HG03469 (cell line): ENCODE results near the gene MS4A4E.
"Not testable (repeated sequence)": the region's sequence is repeated elsewhere in the genome, so short reads cannot be mapped to it uniquely, and the experiment has no call there.

Experiments used
- ATAC-seq: cut with Tn5 transposase; IDR thresholded peaks from one replicate; pipeline ENCODE4 v1.9.1; 2021; ENCODE audit warnings: mild to moderate bottlenecking, moderate library complexity, moderate number of reproducible peaks; ENCODE audit not compliant: unreplicated experiment

The MS4A4E gene

DNA sequence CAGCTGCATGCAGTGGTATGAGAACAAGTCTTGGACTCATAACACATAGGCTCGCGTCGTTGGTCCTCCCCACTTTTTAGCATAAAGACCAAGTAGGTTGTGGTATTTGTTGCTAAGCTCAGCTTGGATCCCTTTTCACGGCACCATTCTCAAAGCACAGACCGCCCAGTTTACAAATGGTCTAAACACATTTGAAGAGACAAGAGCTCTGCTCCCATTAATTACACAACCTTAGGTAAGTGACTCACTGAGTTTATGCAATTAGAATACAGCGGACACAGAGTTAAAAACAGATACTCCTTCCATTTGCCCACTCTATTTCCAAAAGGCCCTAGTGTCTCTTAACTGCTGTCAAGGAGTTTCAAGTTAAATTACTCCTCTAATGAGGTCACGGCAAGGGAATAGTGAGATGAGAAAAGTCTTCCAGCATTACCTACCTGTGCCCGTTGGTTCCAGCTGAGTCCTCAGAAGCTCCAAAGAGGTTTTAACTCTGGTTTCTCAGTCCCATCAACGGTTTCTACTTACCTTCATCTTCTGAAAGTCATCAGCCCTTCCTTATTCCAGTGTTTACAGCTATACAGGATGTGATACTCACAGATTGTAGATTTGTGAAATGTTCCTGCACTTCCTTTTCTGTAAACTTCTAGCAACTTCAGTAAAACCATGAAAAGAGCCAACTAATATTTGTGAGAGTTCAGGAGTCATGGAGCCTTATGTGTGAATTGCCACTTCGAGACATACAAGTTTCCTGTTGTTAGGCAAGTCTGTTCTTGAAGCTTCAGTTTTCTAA is 60.2 kb downstream of the MS4A4E start, which contains the start of gene MS4A6A:
MS4A6A (minus strand) TSS at position 543 of the 790 bp plus-strand sequence. CDS start 1,356 bp downstream, outside the sequence.
- no peak for ATAC-seq

DNA sequence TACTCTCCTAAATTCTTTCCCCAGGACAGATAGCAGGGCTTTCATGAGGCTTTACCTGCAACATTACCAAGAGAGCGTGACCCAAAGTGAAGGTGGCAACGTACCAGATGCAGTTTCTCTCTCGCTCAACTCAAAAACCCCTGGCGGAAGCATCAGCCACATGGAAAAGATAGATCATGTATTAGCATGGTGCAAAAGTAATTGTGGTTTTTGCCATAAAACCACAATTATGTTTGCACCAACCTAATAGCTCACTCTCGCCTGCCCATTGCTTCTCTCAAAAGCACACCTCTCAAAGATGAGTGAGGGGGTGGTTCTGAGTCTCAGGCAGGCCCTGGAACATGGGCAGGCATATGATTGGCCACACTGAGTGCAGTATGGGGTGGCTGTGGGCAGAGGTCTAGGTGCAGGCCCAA is 67.1 kb downstream of the MS4A4E start:
- ATAC-seq, result peak; percentile 42

GRCh38 chr11:60172011-60172410 is 70.9 kb downstream of the MS4A4E start:
- ATAC-seq, result no peak

- ATAC-seq, result no peak
These were observed 72.4 kb downstream of the MS4A4E start for GRCh38 chr11:60170566-60170965.

DNA sequence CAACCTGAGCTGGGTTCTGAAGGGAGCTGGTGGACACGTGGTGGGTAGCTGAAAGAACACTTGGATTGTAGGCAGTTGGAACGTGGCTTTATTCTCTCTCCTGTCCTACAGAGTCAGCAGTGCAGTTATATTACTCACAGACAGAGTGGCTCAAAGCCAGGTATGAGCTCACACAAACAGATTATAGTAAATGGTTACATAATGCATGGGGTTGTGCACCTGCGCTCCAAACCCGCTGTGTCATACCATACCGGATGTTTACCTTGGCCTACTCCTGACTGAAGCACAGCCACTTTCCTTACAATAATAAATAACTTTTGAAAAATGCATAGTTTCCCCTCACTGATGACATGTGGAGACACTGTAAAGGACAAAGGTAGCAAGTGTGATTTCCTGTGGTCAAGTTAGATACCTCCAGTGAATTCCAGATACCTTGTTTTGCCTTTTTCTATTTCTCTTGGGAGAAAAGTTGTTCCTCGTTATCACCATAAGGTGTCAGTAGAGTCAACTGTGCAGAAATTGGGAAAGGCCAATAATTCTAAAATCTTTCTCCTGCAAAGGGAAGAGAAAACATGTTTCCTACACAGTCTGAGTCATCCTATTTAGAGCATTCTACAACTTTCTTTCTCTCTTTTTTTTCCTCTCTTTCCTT is 73.5 kb downstream of the MS4A4E start:
- ATAC-seq, result no peak

DNA sequence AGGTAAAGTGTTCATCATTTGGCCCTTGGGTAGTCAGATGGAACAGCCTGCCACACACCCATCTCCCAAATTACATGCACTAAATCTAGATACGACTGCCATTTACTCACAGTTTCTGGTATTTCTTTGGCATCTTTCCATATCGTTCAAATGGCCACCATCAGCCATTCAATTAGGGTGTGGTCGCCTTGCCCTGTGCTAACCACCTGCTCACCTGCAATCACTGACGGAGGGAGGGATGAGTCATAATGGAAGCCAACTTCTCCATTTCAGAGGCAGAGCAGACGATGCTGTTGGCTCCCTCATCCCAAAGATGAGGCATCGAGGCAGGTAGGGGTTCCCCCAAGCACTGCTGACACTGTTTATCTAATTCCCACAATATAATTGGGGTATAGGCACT is 74.6 kb downstream of the MS4A4E start:
- ATAC-seq, result no peak

GRCh38 chr11:60165951-60166350 is 77.0 kb downstream of the MS4A4E start:
- ATAC-seq, result no peak

DNA sequence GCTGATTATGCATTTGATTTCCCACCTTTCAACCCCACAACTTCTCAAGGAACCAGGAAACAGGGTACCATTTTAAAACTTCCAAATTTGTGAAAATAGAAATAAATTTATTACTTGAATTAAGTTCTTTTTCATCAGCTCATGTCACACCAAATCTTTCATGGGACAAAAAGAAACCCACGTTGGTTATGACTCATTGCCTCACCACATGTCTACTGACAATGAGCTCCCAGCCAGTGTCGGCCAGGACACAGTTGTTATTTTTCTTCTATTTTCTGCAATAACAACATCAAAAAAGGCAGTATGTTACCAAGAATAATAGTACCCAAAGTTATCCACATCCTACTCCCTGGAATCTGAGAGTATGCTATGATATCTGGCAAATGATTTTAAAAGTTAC is 77.4 kb downstream of the MS4A4E start:
- no peak for ATAC-seq

DNA sequence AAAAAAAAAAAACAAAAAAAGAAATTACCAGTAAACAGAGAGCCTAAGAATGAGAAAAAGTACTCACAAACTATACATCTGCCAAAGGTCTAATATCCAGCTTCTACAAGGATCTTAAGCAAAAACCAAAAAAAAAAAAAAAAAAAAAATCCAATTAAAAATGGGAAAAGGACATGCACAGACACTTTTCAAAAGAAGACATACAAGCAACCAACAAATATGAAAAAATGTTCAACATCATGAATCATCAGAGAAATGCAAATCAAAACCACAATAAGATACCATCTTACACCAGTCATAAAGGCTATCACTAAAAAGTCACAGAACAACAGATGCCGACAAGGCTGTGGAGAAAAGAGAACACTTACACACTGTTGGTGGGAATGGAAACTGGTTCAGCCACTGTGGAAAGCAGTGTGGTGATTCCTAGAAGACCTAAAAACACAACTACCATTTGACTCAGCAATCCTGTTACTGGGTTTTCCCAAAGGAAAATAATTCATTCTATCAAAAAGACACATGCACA is 78.3 kb downstream of the MS4A4E start:
- no peak for ATAC-seq

DNA sequence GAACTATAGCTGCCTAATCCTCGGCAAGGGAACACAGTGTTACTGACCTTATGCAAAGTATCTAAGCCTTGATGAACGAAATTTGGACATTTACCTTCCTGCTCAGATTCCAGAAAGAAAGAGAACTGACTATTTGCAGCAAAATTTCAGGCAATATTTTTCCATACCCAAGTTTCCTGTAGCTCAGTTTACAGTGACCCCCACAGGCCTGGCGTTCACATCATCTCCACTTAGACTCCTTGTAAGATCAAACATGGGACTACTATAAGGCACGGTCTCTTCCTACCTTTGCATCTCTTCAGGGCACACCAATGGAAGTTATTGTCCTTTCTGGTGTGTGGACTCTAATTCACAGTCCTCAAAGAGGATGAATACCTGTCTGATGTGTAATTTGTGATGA is 81.2 kb downstream of the MS4A4E start:
- no peak for ATAC-seq

GRCh38 chr11:60161107-60161506 is 81.8 kb downstream of the MS4A4E start:
- ATAC-seq, result no peak

GRCh38 chr11:60159868-60160267 is 83.1 kb downstream of the MS4A4E start:
- no peak for ATAC-seq

DNA sequence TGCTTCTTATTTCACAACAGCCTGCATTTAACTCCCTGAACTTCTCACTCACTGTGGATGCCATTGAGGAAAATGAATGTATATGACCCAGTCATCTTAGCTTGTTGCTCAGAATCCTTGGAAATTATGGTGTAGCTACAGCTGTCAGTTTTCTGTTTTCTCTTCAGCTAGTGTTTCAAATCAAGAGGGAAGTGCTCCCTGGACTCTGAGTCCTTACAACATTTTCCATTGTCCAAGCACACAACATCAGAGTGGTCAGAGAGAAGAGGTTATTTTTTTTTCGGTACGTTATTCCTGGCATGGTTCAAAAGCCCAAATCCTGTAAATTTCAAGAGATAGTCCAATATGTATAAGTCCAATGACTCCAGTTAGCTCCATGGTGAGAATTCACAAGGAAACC is 83.7 kb downstream of the MS4A4E start:
- no peak for ATAC-seq

DNA sequence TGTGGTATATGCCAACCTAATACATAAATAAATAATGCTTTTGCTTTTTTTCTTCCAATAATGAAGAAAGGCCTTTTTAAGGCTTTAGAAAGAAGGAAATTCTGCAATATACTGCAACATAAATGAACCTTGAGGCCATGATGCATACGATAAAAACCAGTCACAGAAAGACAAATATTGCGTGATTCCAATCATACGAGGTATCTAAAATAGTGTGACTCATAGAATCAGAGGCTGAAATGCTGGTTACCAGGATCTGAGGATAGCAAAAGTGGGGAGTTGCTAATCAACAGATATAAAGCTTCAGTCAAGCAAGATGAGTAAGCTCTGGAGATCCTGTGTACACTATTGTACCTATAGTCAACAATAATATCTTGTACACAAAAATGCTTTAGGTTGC is 84.3 kb downstream of the MS4A4E start:
- ATAC-seq, result no peak

- ATAC-seq, result no peak
These were observed 87.0 kb downstream of the MS4A4E start for GRCh38 chr11:60155931-60156330.

GRCh38 chr11:60152727-60153126 is 90.2 kb downstream of the MS4A4E start:
- not testable (repeated sequence) for ATAC-seq

GRCh38 chr11:60150279-60150678 is 92.7 kb downstream of the MS4A4E start:
- ATAC-seq, result no peak
